C4-2B (cell line): ENCODE results near the gene BRD8.

Source experiments
- CTCF ChIP-seq: fragments of 450-650 bp; conservative IDR thresholded peaks from 2 replicates; pipeline ENCODE4 v1.5.1; 2017; ENCODE audit warnings: mild to moderate bottlenecking
- ZFX ChIP-seq: fragments of 450-650 bp; IDR thresholded peaks from 2 replicates; pipeline ENCODE4 v1.6.1; 2017

DNA sequence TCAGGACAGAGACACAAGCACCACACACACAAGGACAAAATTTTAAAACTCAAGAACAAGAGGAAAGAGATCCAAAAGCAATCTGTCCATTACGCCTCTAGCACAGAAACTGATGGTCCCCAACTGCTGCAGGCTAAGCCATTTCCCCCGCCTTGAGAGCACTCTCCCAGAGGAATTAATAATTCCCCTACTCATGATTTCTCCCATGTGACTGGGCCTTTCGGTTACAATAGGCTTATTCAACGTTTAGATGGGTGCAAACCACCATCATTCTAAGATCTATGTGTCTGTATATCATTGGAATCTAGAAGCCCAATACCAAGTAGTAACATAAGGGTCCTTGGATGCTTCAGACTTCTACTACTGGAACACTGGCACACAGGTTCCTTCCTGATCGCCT, 18.8 kb downstream of the BRD8 start:
- TF ChIP-seq CTCF (no peak), ZFX (no peak)
